IPS-20b (cell line): ENCODE results near the gene FKBP2.

Source experiments
- H3K27ac ChIP-seq: one replicate; pipeline ENCODE4 v1.5.1; 2013; ENCODE audit warnings: low read length
- H3K27me3 ChIP-seq: 2 replicates; pipeline ENCODE4 v1.6.1; 2013; ENCODE audit warnings: mild to moderate bottlenecking, low read length, inconsistent platforms; ENCODE audit not compliant: insufficient read depth
- H3K36me3 ChIP-seq: 2 replicates; pipeline ENCODE4 v1.6.1; 2013; ENCODE audit warnings: low read depth, mild to moderate bottlenecking, inconsistent platforms, low read length, moderate library complexity; ENCODE audit not compliant: insufficient read depth
- H3K4me1 ChIP-seq: 2 replicates; pipeline ENCODE4 v1.6.1; 2013; ENCODE audit warnings: mild to moderate bottlenecking, control low read depth, inconsistent platforms, low read length, moderate library complexity; ENCODE audit not compliant: insufficient read depth
- H3K4me3 ChIP-seq: 2 replicates; pipeline ENCODE4 v1.5.1; 2013; ENCODE audit warnings: mild to moderate bottlenecking, low read length, inconsistent platforms
- H3K9ac ChIP-seq: 2 replicates; pipeline ENCODE4 v1.6.1; 2013; ENCODE audit warnings: low read depth, mild to moderate bottlenecking, inconsistent platforms, low read length, moderate library complexity
- H3K9me3 ChIP-seq: 2 replicates; pipeline ENCODE4 v1.6.1; 2013; ENCODE audit warnings: mild to moderate bottlenecking, low read depth, low read length, inconsistent platforms; ENCODE audit not compliant: insufficient read depth

FKBP2 gene

GRCh38 chr11:64263021-64263946 is 22.4 kb downstream of the FKBP2 start:
- H3K9me3 ChIP-seq = no peaks in the 10 kb centered on the region
- H3K4me3 ChIP-seq = no peak overlapping the region
- H3K36me3 ChIP-seq = peaks cover 86% of the 10 kb centered on the region
- no peaks in the 10 kb centered on the region for H3K27me3 ChIP-seq
- peaks cover 3% of the 10 kb centered on the region; the same call in 1 of the 2 replicates for H3K4me1 ChIP-seq
- no peak overlapping the region for H3K9ac ChIP-seq
- no peak overlapping the region for H3K27ac ChIP-seq

- no peaks in the 10 kb centered on the region for H3K27me3 ChIP-seq
- peaks cover 6% of the 10 kb centered on the region for H3K4me1 ChIP-seq
- H3K27ac ChIP-seq = no peak overlapping the region
- H3K9ac ChIP-seq = no peak overlapping the region
- no peaks in the 10 kb centered on the region for H3K9me3 ChIP-seq
- no peak overlapping the region for H3K4me3 ChIP-seq
- peaks cover 80% of the 10 kb centered on the region for H3K36me3 ChIP-seq
Measured at GRCh38 chr11:64263947-64264317, 23.0 kb downstream of the FKBP2 start.

GRCh38 chr11:64264371-64264852 is 23.5 kb downstream of the FKBP2 start:
- Histone ChIP-seq H3K9me3 (no peaks in the 10 kb centered on the region), H3K4me3 (no peak overlapping the region), H3K4me1 (peaks cover 7% of the 10 kb centered on the region), H3K27ac (no peak overlapping the region), H3K9ac (no peak overlapping the region), H3K36me3 (peaks cover 75% of the 10 kb centered on the region), H3K27me3 (no peaks in the 10 kb centered on the region)

- H3K36me3 ChIP-seq = peaks cover 64% of the 10 kb centered on the region
- no peak overlapping the region for H3K27ac ChIP-seq
- H3K4me1 ChIP-seq = peaks cover 7% of the 10 kb centered on the region
- H3K27me3 ChIP-seq = no peaks in the 10 kb centered on the region
- no peak overlapping the region for H3K9ac ChIP-seq
- no peaks in the 10 kb centered on the region for H3K9me3 ChIP-seq
- no peak overlapping the region for H3K4me3 ChIP-seq
Measured at GRCh38 chr11:64265176-64266160, 24.6 kb downstream of the FKBP2 start.

- H3K27me3 ChIP-seq = no peaks in the 10 kb centered on the region
- H3K36me3 ChIP-seq = peaks cover 56% of the 10 kb centered on the region
- no peaks in the 10 kb centered on the region for H3K9me3 ChIP-seq
- H3K9ac ChIP-seq = no peak overlapping the region
- H3K4me3 ChIP-seq = no peak overlapping the region
- H3K4me1 ChIP-seq = peaks cover 7% of the 10 kb centered on the region
- H3K27ac ChIP-seq = no peak overlapping the region
Measured at GRCh38 chr11:64266339-64266738, 25.4 kb downstream of the FKBP2 start.

GRCh38 chr11:64267207-64267945 is 26.5 kb downstream of the FKBP2 start:
- Histone ChIP-seq H3K27me3 (no peaks in the 10 kb centered on the region), H3K9ac (no peak overlapping the region), H3K27ac (no peak overlapping the region), H3K36me3 (peaks cover 45% of the 10 kb centered on the region), H3K4me1 (peaks cover 7% of the 10 kb centered on the region), H3K9me3 (no peaks in the 10 kb centered on the region), H3K4me3 (no peak overlapping the region)

- Histone ChIP-seq H3K9ac (peak overlapping the region; percentile 90; the same call in 1 of the 2 replicates), H3K27me3 (no peaks in the 10 kb centered on the region), H3K4me3 (peak overlapping the region; percentile 81), H3K9me3 (no peaks in the 10 kb centered on the region), H3K4me1 (peaks cover 6% of the 10 kb centered on the region), H3K36me3 (peaks cover 36% of the 10 kb centered on the region), H3K27ac (peak overlapping the region; percentile 25)
Measured at GRCh38 chr11:64268025-64268892, 27.4 kb downstream of the FKBP2 start.

- Histone ChIP-seq H3K27ac (peak overlapping the region; percentile 25), H3K4me1 (peaks cover 3% of the 10 kb centered on the region), H3K9ac (peak overlapping the region; percentile 90), H3K27me3 (no peaks in the 10 kb centered on the region), H3K36me3 (peaks cover 29% of the 10 kb centered on the region), H3K4me3 (peak overlapping the region; percentile 81), H3K9me3 (no peaks in the 10 kb centered on the region)
Measured at GRCh38 chr11:64268893-64269539, 28.1 kb downstream of the FKBP2 start.

GRCh38 chr11:64269540-64270220 is 28.8 kb downstream of the FKBP2 start:
- Histone ChIP-seq H3K36me3 (peaks cover 22% of the 10 kb centered on the region), H3K4me3 (peak overlapping the region; percentile 81), H3K4me1 (peaks cover 3% of the 10 kb centered on the region), H3K9me3 (no peaks in the 10 kb centered on the region), H3K27ac (peak overlapping the region; percentile 25), H3K9ac (peak overlapping the region; percentile 90), H3K27me3 (no peaks in the 10 kb centered on the region)
